Tibial artery (tissue), 4 donors: ENCODE results near the gene ITGAE.

Experiments
- DNase-seq, 2 donors: peaks; one replicate each; pipeline ENCODE4 v3.0.0-alpha.2; 2019
- H3K27ac ChIP-seq, 2 donors: fragments of 200-600 bp; sonication (generic) in 1 of 2; 1 replicate in 1 of 2; 2 replicates in 1 of 2; pipeline ENCODE4 v1.5.1; 2018 to 2019; ENCODE audit warnings: mild to moderate bottlenecking in 1 of 2
- H3K27me3 ChIP-seq, 2 donors: fragments of 200-600 bp; sonication (generic) in 1 of 2; one replicate each; pipeline versions ENCODE4 v1.5.1 to v1.6.0; 2016 to 2019
- H3K36me3 ChIP-seq, 3 donors: fragments of 200-600 bp; sonication (generic) in 2 of 3; one replicate each; pipeline ENCODE4 v1.5.1; 2016 to 2019; ENCODE audit warnings: mild to moderate bottlenecking in 2 of 3
- H3K4me1 ChIP-seq, 4 donors: fragments of 200-600 bp; sonication (generic) in 2 of 4; 1 replicate in 3 of 4; 2 replicates in 1 of 4; pipeline ENCODE4 v1.5.1; 2016 to 2019
- H3K4me3 ChIP-seq, 2 donors: fragments of 200-600 bp; sonication (generic) in 1 of 2; 1 replicate in 1 of 2; 2 replicates in 1 of 2; pipeline ENCODE4 v1.5.1; 2018 to 2019; ENCODE audit warnings: mild to moderate bottlenecking in 2 of 2
- H3K9me3 ChIP-seq, 3 donors: fragments of 200-600 bp; sonication (generic) in 1 of 3; one replicate each; pipeline ENCODE4 v1.5.1; 2016 to 2019
- intact Hi-C: fragments of 100-400 bp; cut with DNase I; formaldehyde crosslinking; loops from one replicate; pipeline ENCODE4 v1.15.0; 2023; ENCODE audit warnings: low total_unique reads
- TF ChIP-seq, protein P1 (sequence below), 2 experiments: fragments of 200-600 bp in 1 of 2; fragments of 450-650 bp in 1 of 2; IDR thresholded peaks; one replicate each; pipeline ENCODE4 v1.5.1; 2017 to 2019; ENCODE audit warnings: antibody characterized with exemption in 2 of 2, mild to moderate bottlenecking in 1 of 2, moderate library complexity in 1 of 2

The ITGAE gene

DNA sequence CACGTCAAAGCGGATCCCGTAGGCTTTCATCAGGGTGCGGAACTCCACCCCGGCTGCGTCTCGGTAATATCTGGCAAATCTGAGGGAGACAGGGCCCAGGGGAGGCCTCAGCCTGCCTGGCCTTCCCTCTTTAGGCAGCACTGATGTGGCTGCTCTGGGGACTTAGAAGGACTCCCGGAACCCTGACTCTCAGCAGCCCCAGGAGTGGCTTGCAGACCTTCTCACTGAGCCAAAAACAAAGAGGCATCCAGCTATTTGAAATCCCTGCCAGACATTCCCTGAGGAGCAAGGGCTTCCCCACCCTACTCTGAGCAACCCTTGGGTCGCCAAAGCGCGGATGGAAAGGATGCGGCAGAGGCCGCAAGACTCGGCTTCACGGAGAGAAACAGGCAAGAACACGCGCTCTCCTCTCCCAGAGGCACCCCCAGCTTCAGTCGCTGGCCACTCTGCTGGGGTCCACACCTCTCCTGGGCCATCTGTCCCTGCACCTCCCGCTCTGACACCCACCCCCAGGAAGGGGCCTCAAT lies 112.9 kb downstream of the ITGAE start:
- H3K4me3 ChIP-seq, result no peak overlapping the region
- no peaks in the 10 kb centered on the region for H3K9me3 ChIP-seq
- DNase-seq, result no peak
- peaks cover 0 to 58% of the 10 kb centered on the region in 2 donors for H3K27me3 ChIP-seq
- H3K4me1 ChIP-seq, result no peaks in the 10 kb centered on the region
- intact Hi-C loops, result no loop called here
- no peak overlapping the region for H3K27ac ChIP-seq
- no peaks in the 10 kb centered on the region for H3K36me3 ChIP-seq
- TF ChIP-seq, protein P1, sequence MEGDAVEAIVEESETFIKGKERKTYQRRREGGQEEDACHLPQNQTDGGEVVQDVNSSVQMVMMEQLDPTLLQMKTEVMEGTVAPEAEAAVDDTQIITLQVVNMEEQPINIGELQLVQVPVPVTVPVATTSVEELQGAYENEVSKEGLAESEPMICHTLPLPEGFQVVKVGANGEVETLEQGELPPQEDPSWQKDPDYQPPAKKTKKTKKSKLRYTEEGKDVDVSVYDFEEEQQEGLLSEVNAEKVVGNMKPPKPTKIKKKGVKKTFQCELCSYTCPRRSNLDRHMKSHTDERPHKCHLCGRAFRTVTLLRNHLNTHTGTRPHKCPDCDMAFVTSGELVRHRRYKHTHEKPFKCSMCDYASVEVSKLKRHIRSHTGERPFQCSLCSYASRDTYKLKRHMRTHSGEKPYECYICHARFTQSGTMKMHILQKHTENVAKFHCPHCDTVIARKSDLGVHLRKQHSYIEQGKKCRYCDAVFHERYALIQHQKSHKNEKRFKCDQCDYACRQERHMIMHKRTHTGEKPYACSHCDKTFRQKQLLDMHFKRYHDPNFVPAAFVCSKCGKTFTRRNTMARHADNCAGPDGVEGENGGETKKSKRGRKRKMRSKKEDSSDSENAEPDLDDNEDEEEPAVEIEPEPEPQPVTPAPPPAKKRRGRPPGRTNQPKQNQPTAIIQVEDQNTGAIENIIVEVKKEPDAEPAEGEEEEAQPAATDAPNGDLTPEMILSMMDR (IDR thresholded peaks at IDR 0.05), result no peak

DNA sequence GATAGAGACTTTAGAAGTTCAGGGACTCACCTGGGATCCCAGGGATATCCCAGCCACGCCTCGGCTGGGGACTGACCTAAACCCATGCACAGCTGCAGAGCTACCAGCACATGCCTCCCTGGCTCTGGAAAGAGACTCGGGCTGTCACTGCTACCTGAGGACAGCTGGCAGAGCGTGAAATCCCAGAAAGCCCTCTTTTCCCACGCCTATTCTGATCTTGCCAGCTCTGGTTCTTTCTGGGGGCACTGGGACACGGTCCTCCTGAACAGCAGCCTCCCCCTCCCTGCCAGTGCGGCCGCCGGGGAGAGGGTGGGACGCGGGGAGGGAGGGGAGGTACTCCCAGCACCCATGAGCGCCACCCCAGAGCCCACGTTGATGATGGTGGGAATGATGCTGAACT lies 115.8 kb downstream of the ITGAE start:
- intact Hi-C loops, result no loop called here
- H3K36me3 ChIP-seq, result no peaks in the 10 kb centered on the region
- DNase-seq, result no peak

DNA sequence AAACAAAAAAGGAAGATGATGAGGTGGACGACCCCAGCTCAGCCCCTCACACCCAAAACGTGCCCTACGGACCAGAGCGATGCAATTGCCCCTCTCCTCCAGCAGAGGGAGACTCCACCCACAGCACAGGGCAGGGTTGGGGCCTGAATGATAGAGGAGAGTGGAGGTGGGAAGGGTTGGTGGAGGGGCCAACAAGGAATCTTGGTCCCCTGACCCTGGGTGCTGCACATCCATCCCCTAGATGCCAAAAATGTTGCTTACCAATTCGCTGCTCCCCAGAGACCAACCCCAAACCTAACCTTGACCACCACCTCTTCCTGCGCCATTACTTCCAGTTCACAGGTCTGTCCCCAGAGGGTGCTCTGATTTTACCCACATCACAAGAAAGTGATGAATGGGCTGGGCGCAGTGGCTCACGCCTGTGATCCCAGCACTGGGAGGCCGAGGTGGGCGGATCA lies 117.9 kb downstream of the ITGAE start:
- Histone ChIP-seq H3K27me3 (peaks cover 0 to 55% of the 10 kb centered on the region in 2 donors), H3K27ac (no peak overlapping the region), H3K9me3 (no peaks in the 10 kb centered on the region), H3K4me1 (no peaks in the 10 kb centered on the region), H3K36me3 (no peaks in the 10 kb centered on the region), H3K4me3 (no peak overlapping the region)
- DNase-seq, result no peak
- intact Hi-C loops, result no loop called here
- TF ChIP-seq, protein P1 (IDR thresholded peaks at IDR 0.05), result peak; percentile 65 to 79

More for the DNA sequence above, 115.8 kb downstream of the ITGAE start:
- H3K4me3 ChIP-seq, result no peak overlapping the region
- TF ChIP-seq, protein P1 (IDR thresholded peaks at IDR 0.05), result no peak
- H3K9me3 ChIP-seq, result no peaks in the 10 kb centered on the region
- peaks cover 0 to 57% of the 10 kb centered on the region in 2 donors for H3K27me3 ChIP-seq
- no peak overlapping the region for H3K27ac ChIP-seq
- no peaks in the 10 kb centered on the region for H3K4me1 ChIP-seq

DNA sequence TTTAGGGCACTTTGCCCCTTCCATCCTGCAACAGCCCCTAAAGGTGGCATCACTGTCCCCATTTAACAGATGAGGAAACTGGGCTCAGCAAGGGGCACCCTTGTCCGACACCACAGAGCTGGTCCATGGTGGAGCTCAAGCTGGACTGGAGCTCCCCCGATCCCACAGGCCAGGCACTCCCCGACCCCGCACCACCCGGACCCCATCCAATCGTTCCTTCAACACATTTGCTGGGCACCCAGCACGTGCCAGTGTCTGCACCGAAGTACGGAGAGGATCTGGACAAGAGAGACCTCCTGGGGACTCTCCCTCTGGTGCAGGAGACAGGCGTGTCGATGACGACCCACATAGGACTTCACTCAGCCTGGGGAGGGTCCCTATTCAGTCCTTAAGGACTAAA lies 119.0 kb downstream of the ITGAE start:
- intact Hi-C loops, result no loop called here
- Histone ChIP-seq H3K27ac (no peak overlapping the region), H3K4me3 (no peak overlapping the region), H3K36me3 (no peaks in the 10 kb centered on the region), H3K9me3 (no peaks in the 10 kb centered on the region), H3K4me1 (no peaks in the 10 kb centered on the region), H3K27me3 (peaks cover 0 to 55% of the 10 kb centered on the region in 2 donors)
- TF ChIP-seq, protein P1 (IDR thresholded peaks at IDR 0.05), result no peak
- DNase-seq, result no peak

DNA sequence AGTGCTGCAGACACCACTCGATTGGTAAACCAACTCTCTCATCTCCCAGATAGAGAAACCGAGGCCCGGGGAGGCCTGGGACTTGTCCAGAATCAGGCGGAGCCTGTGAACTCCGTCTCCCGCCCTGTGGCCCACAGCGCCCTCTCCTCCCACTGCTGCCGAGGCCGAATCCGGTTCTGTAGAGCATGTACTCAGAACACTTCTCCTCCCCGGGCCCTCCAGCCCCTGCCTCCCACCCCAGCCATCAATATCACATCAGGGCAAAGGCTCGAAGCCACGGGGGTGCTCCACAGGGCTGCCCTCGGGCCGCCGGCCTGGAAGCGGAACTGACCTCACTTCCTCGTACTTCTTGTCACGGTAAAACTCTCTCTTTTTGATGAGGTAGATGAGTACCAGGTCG lies 119.4 kb downstream of the ITGAE start:
- Histone ChIP-seq H3K36me3 (no peaks in the 10 kb centered on the region), H3K4me3 (no peak overlapping the region), H3K27ac (no peak overlapping the region), H3K9me3 (no peaks in the 10 kb centered on the region), H3K27me3 (peaks cover 0 to 55% of the 10 kb centered on the region in 2 donors), H3K4me1 (no peaks in the 10 kb centered on the region)
- TF ChIP-seq, protein P1 (IDR thresholded peaks at IDR 0.05), result no peak
- intact Hi-C loops, result no loop called here
- no peak for DNase-seq

DNA sequence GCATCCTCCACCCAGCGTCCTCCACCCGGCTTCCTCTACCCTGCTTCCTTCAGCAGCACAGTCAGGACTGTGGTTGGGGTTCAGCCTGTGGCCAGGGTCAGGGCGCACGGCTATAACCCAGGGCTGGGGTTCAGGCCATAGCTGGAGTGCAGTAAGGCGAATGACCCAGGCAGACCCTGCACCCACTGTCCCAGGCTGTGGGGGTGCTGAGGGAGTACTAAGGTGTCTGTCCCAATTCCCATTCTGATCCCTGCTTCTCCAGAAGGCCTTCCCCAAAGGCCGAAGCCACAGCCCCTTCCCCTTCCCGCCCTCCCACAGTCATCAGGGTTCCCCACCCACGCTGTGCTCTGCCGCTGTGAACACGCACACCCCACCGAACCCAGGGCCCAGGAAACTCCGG lies 119.9 kb downstream of the ITGAE start:
- Histone ChIP-seq H3K27me3 (peaks cover 0 to 55% of the 10 kb centered on the region in 2 donors), H3K4me1 (no peaks in the 10 kb centered on the region), H3K9me3 (no peaks in the 10 kb centered on the region), H3K27ac (no peak overlapping the region), H3K4me3 (no peak overlapping the region), H3K36me3 (no peaks in the 10 kb centered on the region)
- intact Hi-C loops, result no loop called here
- TF ChIP-seq, protein P1 (IDR thresholded peaks at IDR 0.05), result no peak
- no peak for DNase-seq
